GM18507 (cell line): ENCODE results near the gene RSRC1.
A peak's percentile ranks its signal among the peaks of the same experiment; 100 is the strongest.
"Not testable (repeated sequence)": the region's sequence is repeated elsewhere in the genome, so short reads cannot be mapped to it uniquely, and the experiment has no call there.

ENCODE experiments used
- DNase-seq: peaks from one replicate; pipeline ENCODE4 v3.0.0; 2011; ENCODE audit warnings: low read depth; ENCODE audit not compliant: insufficient read length; ENCODE audit errors: extremely low spot score
- FAIRE-seq: peaks from 2 replicates; lab custom pipeline; 2011; peaks lifted over from hg19 to GRCh38; lab: Jason Lieb, UNC

Gene RSRC1

GRCh38 chr3:158205324-158205723 lies 95.4 kb downstream of the RSRC1 start:
- no peak for FAIRE-seq
- DNase-seq: no peak

GRCh38 chr3:158205994-158206393 lies 96.1 kb downstream of the RSRC1 start:
- DNase-seq (no peak), FAIRE-seq (no peak)

- no peak for FAIRE-seq
- DNase-seq: no peak
Observed at GRCh38 chr3:158210067-158210466, 100.2 kb downstream of the RSRC1 start.

- DNase-seq (no peak), FAIRE-seq (no peak)
Observed at GRCh38 chr3:158213461-158213860, 103.6 kb downstream of the RSRC1 start.

- DNase-seq (no peak), FAIRE-seq (no peak)
Observed at GRCh38 chr3:158217992-158218391, 108.1 kb downstream of the RSRC1 start.

- no peak for DNase-seq
- no peak for FAIRE-seq
Observed at GRCh38 chr3:158220575-158220974, 110.7 kb downstream of the RSRC1 start.

GRCh38 chr3:158221426-158221825 lies 111.5 kb downstream of the RSRC1 start:
- no peak for FAIRE-seq
- DNase-seq: no peak

- DNase-seq (no peak), FAIRE-seq (no peak)
Observed at GRCh38 chr3:158226429-158226828, 116.5 kb downstream of the RSRC1 start.

- not testable (repeated sequence) for DNase-seq, FAIRE-seq
Observed at GRCh38 chr3:158228942-158229341, 119.1 kb downstream of the RSRC1 start.

- FAIRE-seq (no peak), DNase-seq (no peak)
Observed at GRCh38 chr3:158233791-158234190, 123.9 kb downstream of the RSRC1 start.

- FAIRE-seq: no peak
- no peak for DNase-seq
Observed at GRCh38 chr3:158244274-158244673, 134.4 kb downstream of the RSRC1 start.

GRCh38 chr3:158247288-158247687 lies 137.4 kb downstream of the RSRC1 start:
- DNase-seq: no peak
- FAIRE-seq: no peak

GRCh38 chr3:158248261-158248660 lies 138.4 kb downstream of the RSRC1 start:
- no peak for DNase-seq
- no peak for FAIRE-seq

- peak; percentile 15 for FAIRE-seq
- DNase-seq: no peak
Observed at GRCh38 chr3:158249183-158249582, 139.3 kb downstream of the RSRC1 start.

GRCh38 chr3:158258619-158259018 lies 148.7 kb downstream of the RSRC1 start:
- FAIRE-seq (no peak), DNase-seq (no peak)

GRCh38 chr3:158260392-158260791 lies 150.5 kb downstream of the RSRC1 start:
- no peak for FAIRE-seq
- DNase-seq: no peak

- DNase-seq: no peak
- FAIRE-seq: peak; percentile 24
Observed at GRCh38 chr3:158261371-158261991, 151.6 kb downstream of the RSRC1 start.

- DNase-seq (no peak), FAIRE-seq (no peak)
Observed at GRCh38 chr3:158264894-158265293, 155.0 kb downstream of the RSRC1 start.

- DNase-seq: no peak
- no peak for FAIRE-seq
Observed at GRCh38 chr3:158267015-158267414, 157.1 kb downstream of the RSRC1 start.

- FAIRE-seq (no peak), DNase-seq (no peak)
Observed at GRCh38 chr3:158269942-158270341, 160.1 kb downstream of the RSRC1 start.

- FAIRE-seq (no peak), DNase-seq (no peak)
Observed at GRCh38 chr3:158272081-158272480, 162.2 kb downstream of the RSRC1 start.

GRCh38 chr3:158273656-158274055 lies 163.8 kb downstream of the RSRC1 start:
- FAIRE-seq: no peak
- no peak for DNase-seq
